ENCODE measurements around the gene MICAL1.

MICAL1 gene

DNA sequence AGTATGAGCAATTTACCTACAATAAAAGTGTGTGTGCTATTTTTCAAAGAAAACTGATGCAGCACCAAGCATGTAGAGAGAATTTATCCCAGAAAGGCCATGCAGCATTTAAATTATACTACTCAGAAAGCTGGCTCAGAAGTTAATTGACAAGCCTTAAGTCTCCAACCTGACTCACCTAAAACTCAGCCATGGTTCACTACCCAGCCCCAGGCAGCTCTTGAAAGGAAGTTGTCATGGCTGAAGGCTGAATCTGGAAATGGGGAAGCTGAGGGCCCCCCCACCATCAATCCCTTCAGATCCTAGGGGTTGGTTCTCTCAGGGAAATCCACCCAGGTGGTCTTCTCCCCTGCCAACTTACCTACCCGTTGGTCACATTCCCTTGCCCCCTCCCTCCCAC is 34.8 kb downstream of the MICAL1 start:
- H3K36me3 ChIP-seq (ENCODE audit: insufficient read depth): no peaks in the 10 kb centered on the region
- no peaks in the 10 kb centered on the region for H3K27me3 ChIP-seq (ENCODE audit: insufficient read depth, low read depth)
- no peak overlapping the region for H3K4me2 ChIP-seq
- no peaks in the 10 kb centered on the region for H3K79me2 ChIP-seq (ENCODE audit: insufficient read depth, low read depth)
- no peak overlapping the region for H3K9ac ChIP-seq
- H3K4me1 ChIP-seq (ENCODE audit: low read depth, poor library complexity, severe bottlenecking): no peaks in the 10 kb centered on the region
- TF ChIP-seq, protein P1, sequence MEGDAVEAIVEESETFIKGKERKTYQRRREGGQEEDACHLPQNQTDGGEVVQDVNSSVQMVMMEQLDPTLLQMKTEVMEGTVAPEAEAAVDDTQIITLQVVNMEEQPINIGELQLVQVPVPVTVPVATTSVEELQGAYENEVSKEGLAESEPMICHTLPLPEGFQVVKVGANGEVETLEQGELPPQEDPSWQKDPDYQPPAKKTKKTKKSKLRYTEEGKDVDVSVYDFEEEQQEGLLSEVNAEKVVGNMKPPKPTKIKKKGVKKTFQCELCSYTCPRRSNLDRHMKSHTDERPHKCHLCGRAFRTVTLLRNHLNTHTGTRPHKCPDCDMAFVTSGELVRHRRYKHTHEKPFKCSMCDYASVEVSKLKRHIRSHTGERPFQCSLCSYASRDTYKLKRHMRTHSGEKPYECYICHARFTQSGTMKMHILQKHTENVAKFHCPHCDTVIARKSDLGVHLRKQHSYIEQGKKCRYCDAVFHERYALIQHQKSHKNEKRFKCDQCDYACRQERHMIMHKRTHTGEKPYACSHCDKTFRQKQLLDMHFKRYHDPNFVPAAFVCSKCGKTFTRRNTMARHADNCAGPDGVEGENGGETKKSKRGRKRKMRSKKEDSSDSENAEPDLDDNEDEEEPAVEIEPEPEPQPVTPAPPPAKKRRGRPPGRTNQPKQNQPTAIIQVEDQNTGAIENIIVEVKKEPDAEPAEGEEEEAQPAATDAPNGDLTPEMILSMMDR (conservative IDR thresholded peaks at IDR 0.05; ENCODE audit: low read depth, low read length): no peak
- H4K20me1 ChIP-seq (ENCODE audit: insufficient read depth): no peaks in the 10 kb centered on the region
- no peak overlapping the region for H2AFZ ChIP-seq (ENCODE audit: low read depth)
- no peak overlapping the region for H3K4me3 ChIP-seq (IDR thresholded peaks at IDR 0.05; ENCODE audit: insufficient read depth, low read depth, low read length)
- H3K27ac ChIP-seq: no peak overlapping the region

- Histone ChIP-seq H3K9ac (no peak overlapping the region), H3K4me2 (no peak overlapping the region), H3K4me3 (IDR thresholded peaks at IDR 0.05; ENCODE audit: insufficient read depth, low read depth, low read length) (no peak overlapping the region), H3K27ac (no peak overlapping the region), H4K20me1 (ENCODE audit: insufficient read depth) (no peaks in the 10 kb centered on the region), H3K4me1 (ENCODE audit: low read depth, poor library complexity, severe bottlenecking) (no peaks in the 10 kb centered on the region), H3K79me2 (ENCODE audit: insufficient read depth, low read depth) (no peaks in the 10 kb centered on the region), H2AFZ (ENCODE audit: low read depth) (no peak overlapping the region), H3K36me3 (ENCODE audit: insufficient read depth) (no peaks in the 10 kb centered on the region), H3K27me3 (ENCODE audit: insufficient read depth, low read depth) (no peaks in the 10 kb centered on the region)
- TF ChIP-seq, protein P1 (conservative IDR thresholded peaks at IDR 0.05; ENCODE audit: low read depth, low read length): no peak
Measured at GRCh38 chr6:109417646-109418045, 37.9 kb downstream of the MICAL1 start.

DNA sequence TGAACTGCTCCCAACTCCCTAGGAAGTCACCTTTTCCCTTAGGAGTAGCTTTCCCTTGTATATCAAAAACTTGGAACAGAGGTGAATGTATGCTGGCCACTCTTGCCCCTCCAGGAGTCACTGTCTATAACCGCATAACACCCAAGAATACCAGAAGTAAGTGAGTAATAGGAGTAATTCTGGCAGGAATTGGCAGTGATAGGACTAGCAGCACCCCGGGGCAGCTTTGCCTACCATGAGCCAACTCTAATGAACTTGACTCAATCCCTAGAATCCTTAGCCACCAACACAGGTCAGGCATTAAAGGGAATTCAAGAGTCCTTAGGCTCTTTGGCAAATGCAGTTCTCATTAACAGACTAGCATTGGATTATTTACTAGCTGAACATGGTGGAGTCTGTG is 44.5 kb downstream of the MICAL1 start:
- Histone ChIP-seq H3K9ac (no peak overlapping the region), H3K36me3 (ENCODE audit: insufficient read depth) (no peaks in the 10 kb centered on the region), H3K4me1 (ENCODE audit: low read depth, poor library complexity, severe bottlenecking) (no peaks in the 10 kb centered on the region), H4K20me1 (ENCODE audit: insufficient read depth) (no peaks in the 10 kb centered on the region), H3K27ac (no peak overlapping the region), H2AFZ (ENCODE audit: low read depth) (no peak overlapping the region), H3K27me3 (ENCODE audit: insufficient read depth, low read depth) (no peaks in the 10 kb centered on the region), H3K79me2 (ENCODE audit: insufficient read depth, low read depth) (no peaks in the 10 kb centered on the region), H3K4me2 (no peak overlapping the region), H3K4me3 (IDR thresholded peaks at IDR 0.05; ENCODE audit: insufficient read depth, low read depth, low read length) (no peak overlapping the region)
- TF ChIP-seq, protein P1 (conservative IDR thresholded peaks at IDR 0.05; ENCODE audit: low read depth, low read length): no peak

GRCh38 chr6:109406196-109406595 is 49.4 kb downstream of the MICAL1 start:
- H3K27me3 ChIP-seq (ENCODE audit: insufficient read depth, low read depth): no peaks in the 10 kb centered on the region
- H3K4me2 ChIP-seq: no peak overlapping the region
- H3K36me3 ChIP-seq (ENCODE audit: insufficient read depth): no peaks in the 10 kb centered on the region
- no peaks in the 10 kb centered on the region for H4K20me1 ChIP-seq (ENCODE audit: insufficient read depth)
- H2AFZ ChIP-seq (ENCODE audit: low read depth): no peak overlapping the region
- H3K9ac ChIP-seq: no peak overlapping the region
- H3K4me3 ChIP-seq (IDR thresholded peaks at IDR 0.05; ENCODE audit: insufficient read depth, low read depth, low read length): no peak overlapping the region
- no peak overlapping the region for H3K27ac ChIP-seq
- TF ChIP-seq, protein P1 (conservative IDR thresholded peaks at IDR 0.05; ENCODE audit: low read depth, low read length): no peak
- H3K79me2 ChIP-seq (ENCODE audit: insufficient read depth, low read depth): no peaks in the 10 kb centered on the region
- H3K4me1 ChIP-seq (ENCODE audit: low read depth, poor library complexity, severe bottlenecking): no peaks in the 10 kb centered on the region
